Activated naive CD4-positive, alpha-beta T cell (primary cell): ENCODE data around the gene HSPA12A.

Experiments used
- DNase-seq, 4 experiments: peaks; one replicate each; lab custom pipeline; 2025; lab: John Stamatoyannopoulos, UW

The HSPA12A gene

GRCh38 chr10:116742367-116743265 is at the start of gene HSPA12A:
Gene HSPA12A, minus strand, starts transcription at chr10:116742566. Its CDS starts 97 bp downstream, at chr10:116742469.
- peak in 1 of 4 experiments; percentile 36 for DNase-seq

GRCh38 chr10:116791241-116791640 is 48.9 kb upstream of the HSPA12A start:
- DNase-seq: no peak

GRCh38 chr10:116787893-116788665 is 45.7 kb upstream of the HSPA12A start:
- peak; percentile 34 to 74 (median 62) for DNase-seq

GRCh38 chr10:116787053-116787659 is 44.8 kb upstream of the HSPA12A start:
- no peak for DNase-seq

- DNase-seq: no peak
Observed at GRCh38 chr10:116785867-116786266, 43.5 kb upstream of the HSPA12A start.

- no peak for DNase-seq
Observed at GRCh38 chr10:116785282-116785681, 42.9 kb upstream of the HSPA12A start.

- no peak for DNase-seq
Observed at GRCh38 chr10:116784651-116785050, 42.3 kb upstream of the HSPA12A start.

- DNase-seq: no peak
Observed at GRCh38 chr10:116784035-116784434, 41.7 kb upstream of the HSPA12A start.

GRCh38 chr10:116783011-116783655 is 40.8 kb upstream of the HSPA12A start:
- no peak for DNase-seq

- DNase-seq: no peak
Observed at GRCh38 chr10:116781370-116781884, 39.1 kb upstream of the HSPA12A start.

GRCh38 chr10:116780691-116781205 is 38.4 kb upstream of the HSPA12A start:
- DNase-seq: no peak

GRCh38 chr10:116779076-116779687 is 36.8 kb upstream of the HSPA12A start:
- DNase-seq: no peak

GRCh38 chr10:116777006-116777405 is 34.6 kb upstream of the HSPA12A start:
- DNase-seq: no peak

- no peak for DNase-seq
Observed at GRCh38 chr10:116775488-116776400, 33.4 kb upstream of the HSPA12A start.

GRCh38 chr10:116774728-116775151 is 32.4 kb upstream of the HSPA12A start:
- no peak for DNase-seq

- DNase-seq: no peak
Observed at GRCh38 chr10:116772909-116773705, 30.7 kb upstream of the HSPA12A start.

GRCh38 chr10:116771959-116772585 is 29.7 kb upstream of the HSPA12A start:
- no peak for DNase-seq

GRCh38 chr10:116771101-116771958 is 29.0 kb upstream of the HSPA12A start:
- no peak for DNase-seq
